NOMO-1 treated with dmso at 0.1 percent for 144 hours (cell line): ENCODE data around the gene ZNF771.
A peak's percentile ranks its signal among the peaks of the same experiment; 100 is the strongest.
"Not testable (repeated sequence)": the region's sequence is repeated elsewhere in the genome, so short reads cannot be mapped to it uniquely, and the experiment has no call there.

Experiments used
- DNase-seq: peaks from one replicate; lab custom pipeline; 2025; ENCODE audit not compliant: unreplicated experiment; lab: John Stamatoyannopoulos, UW

The ZNF771 gene

DNA sequence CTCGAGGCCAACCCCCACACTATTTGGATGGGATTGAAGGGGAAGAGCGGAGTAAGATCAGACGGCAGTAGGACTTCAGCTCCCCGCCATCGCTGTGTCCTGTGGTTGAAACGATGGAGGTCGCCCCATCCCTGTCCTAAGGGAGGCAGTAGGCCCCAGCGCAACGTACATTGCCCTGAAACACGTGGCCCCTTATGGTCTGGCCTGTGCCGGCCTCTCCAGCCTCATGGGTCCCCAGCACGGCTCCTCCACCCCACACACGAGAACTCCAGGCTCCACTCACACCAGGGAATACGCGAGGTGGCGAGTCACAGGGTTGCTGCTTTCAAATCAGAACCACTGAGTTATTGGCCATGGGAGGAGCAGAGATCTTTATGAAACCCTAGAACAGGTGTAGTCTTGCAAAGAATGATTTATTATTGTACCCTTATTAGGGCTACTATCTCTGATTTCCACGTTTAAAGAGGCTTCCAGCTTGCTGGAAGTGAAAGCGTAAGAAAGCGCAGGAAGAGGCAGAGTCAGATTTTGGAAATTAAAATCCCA lies 23.1 kb downstream of the ZNF771 start:
- DNase-seq: peak; percentile 74

DNA sequence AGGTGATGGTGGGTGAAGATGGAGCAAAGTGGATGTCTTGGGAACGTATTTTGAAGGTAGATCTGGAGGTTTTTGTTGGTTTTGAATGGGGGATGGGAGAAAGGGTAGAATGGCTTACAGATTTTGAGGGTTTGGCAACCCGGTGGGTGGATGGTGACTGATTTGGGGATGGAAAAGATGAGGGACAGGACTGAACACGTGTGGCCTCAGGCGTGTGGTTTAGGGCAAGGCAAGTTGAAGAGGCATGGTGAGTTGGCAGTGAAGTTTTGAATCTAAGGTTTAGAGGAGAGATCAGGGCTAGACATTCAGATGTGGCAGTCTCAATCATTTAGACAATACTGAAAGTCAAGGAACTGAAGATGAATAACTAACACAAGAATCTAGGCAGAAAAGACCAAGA lies 27.4 kb downstream of the ZNF771 start:
- DNase-seq: no peak

DNA sequence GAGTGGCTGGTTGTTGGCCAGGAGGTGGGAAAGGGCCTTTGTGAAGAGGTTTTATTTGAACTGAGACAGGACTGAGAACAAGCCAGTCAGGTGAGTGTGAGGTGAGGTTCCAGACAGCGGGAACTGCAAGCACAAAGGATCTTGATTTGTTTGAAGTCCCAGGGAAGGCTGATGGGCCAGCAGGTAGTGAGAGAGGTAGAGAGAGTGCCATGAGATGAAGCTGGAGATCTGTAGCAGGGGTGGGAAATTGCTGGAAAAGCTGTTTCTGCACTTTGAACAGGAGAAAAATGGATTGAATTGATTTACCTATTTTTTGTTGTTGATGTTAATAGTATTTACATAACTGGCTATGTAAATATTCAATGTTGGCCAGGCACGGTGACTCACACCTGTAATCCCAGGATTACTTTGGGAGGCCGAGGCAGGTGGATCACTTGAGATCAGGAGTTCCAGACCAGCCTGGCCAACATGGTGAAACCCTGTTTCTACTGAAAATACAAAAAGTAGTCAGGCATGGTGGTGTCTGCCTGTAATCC lies 30.2 kb downstream of the ZNF771 start:
- DNase-seq: no peak

DNA sequence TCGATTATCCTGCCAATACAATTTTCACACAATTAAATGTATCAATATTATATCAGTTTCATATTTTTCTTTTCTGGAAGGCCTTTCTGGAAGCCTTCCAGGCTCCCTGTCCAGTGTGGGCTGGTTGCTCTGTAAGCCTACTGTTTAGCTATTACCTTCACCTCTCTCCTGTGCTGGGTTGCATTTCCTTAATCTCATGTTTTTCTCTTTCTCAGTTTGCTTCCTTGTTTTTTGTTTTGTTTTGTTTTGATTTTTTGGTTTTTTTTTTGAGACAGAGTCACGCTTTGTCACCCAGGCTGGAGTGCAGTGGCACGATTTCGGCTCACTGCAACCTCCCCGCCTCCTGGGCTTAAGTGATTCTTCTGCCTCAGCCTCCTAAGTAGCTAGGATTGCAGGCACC lies 31.4 kb downstream of the ZNF771 start:
- no peak for DNase-seq

DNA sequence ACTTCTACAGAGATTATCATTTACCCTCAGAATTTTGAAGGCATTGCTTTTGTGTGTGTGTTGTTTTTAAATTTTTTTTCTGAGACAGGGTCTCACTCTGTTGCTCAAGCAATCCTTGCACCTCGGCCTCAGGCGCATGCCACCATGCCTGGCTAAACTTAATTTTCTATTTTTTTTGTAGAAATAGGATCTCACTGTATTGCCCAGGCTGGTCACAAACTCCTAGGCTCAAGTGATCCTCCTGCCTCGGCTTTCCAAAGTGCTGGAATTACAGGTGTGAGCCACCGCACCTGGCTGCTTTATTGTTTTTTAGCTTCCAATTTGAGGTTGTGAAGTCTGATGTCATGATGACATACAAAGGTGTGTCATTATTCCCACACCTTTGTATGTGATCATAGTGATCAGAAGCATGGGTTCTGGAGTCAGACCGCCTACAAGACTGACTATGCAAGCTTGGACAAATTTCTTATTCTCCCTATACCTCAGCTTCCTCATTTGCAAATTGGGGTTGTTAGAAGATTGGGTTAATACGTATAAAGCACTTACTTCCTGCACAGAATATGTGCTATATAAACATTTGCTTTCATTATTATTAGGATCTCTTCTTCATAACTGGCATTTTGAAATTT lies 32.4 kb downstream of the ZNF771 start:
- no peak for DNase-seq

DNA sequence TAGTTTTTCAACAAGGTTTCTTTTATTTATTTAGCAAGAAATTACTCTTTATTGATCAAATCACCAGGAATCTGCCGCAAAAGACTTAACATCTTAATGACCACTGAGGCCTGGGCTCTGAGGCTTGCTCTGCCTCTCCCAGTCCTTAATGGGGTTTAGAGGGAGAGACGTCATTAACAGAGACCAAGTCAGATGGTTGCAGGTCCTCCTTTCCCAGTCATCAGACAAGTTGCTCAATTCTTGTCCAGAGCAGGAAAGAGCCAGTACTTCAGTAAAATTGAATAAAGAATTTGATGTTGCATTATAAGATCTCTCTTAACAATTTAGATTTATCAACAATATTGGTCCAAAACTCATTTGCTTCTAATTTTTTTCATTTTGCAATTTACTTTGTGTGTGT lies 36.2 kb downstream of the ZNF771 start:
- DNase-seq: no peak

DNA sequence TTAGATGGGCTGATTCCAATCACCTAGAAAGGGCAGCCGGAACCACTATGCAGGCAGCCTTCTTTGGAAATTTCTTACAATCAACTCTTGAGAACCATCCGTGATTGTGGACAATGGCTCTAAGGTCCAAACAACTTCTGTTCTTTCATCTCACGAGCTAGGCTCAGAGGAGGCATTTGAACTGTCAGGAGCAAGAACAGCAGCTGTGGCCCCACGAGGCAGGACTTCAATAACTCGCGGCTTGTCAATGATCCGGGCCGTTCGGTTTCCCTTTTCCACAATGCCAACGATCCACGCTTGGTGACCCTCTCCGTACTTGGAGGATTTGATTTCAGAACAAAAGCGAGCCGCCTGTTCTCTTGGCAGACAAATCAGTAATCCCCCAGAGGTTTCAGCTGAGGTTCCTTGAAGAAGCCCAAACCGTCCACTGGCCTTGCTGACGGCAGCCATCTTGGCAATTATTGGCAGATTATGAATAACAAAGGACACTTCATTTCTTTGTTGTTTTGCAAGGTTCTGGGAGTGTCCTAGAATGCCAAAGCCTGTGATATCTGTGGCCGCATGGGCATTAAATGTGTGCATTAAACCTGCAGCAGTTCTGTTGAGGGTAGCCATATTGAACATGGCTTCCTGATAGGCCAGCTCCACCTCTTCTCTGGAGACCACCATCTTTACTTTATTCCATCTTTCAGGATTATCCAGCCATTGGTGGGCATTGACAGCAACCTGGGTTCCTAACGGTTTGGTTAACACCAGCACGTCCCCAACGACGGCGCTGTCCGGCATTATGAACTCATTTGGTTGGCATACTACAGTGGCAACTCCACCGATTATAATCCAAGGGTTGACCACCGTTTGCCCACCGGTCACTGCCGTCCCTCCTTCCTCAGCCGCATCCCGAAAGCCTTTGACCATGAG lies 37.1 kb downstream of the ZNF771 start:
- DNase-seq: no peak

DNA sequence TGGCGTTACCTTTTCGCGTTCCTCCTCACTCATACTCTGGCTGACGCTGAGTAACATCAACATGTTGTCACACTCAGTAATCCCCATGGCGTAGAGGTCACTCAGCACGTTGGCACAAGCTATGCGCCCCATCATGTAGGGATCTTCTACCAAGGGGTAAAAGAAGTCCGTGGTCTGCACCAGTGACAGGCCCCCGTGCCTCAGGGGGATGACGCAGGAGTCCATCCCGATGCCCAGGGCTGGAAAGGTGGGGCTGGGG lies 37.7 kb downstream of the ZNF771 start:
- no peak for DNase-seq

DNA sequence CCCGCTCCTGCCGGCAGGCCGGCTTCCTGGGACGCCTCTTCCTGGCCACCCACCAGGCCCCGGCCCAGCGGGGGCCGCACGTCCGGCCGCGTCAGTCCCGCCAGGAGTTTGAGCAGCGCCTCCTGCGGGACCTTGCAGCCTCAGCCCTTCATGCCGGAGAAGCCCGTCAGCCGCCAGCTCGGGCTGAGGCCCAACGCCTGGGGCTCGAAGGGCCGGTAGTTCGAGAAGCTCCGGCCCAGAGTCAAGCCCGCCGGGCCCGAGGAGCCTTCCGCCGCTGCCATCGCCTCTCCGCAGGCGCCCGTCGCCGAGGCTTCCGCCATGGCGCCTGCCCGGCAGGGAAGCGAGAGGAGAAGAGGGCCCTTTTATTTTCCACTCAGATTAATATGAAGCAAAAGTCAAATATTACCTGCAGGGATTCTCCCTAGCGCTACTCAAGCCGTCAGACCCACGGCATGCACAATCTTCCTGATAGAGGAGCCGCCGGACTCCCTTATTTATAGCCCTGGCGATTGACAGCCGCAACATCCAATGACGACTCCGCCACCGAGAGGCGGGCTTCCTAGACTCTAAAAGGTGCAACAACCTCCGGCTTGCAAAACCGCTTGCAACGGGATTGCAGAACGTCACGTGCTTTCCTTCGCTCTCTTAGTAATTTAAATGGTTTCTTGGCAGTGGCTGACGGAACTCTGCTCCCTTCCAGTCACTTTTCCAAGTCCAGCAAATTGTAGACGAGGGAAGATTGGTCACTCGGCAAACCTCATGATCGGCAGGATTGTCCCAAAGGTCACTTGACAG lies 38.2 kb downstream of the ZNF771 start, which contains the start of gene SEPHS2:
SEPHS2 (minus strand) TSS at position 467 of the 795 bp plus-strand sequence; CDS start at position 320, 147 bp downstream.
- peak; percentile 98 for DNase-seq

DNA sequence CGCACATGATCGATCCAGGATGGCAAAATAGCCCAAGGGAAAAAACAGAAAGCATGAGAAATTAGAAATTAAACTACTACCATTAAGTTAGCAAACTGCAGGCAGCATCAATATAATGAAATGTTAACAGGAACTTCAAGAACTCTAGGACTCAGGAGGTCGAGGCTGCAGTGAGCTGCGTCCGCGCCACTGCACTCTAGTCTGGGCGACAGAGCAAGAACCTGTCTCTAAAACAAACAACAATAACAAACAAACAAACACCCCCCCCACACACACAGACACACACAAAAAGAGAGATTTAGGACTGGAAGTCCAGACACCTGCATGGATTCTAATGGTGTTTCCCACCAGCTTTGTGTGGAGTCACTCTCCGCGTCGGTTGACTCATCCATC lies 38.8 kb downstream of the ZNF771 start:
- DNase-seq: no peak

DNA sequence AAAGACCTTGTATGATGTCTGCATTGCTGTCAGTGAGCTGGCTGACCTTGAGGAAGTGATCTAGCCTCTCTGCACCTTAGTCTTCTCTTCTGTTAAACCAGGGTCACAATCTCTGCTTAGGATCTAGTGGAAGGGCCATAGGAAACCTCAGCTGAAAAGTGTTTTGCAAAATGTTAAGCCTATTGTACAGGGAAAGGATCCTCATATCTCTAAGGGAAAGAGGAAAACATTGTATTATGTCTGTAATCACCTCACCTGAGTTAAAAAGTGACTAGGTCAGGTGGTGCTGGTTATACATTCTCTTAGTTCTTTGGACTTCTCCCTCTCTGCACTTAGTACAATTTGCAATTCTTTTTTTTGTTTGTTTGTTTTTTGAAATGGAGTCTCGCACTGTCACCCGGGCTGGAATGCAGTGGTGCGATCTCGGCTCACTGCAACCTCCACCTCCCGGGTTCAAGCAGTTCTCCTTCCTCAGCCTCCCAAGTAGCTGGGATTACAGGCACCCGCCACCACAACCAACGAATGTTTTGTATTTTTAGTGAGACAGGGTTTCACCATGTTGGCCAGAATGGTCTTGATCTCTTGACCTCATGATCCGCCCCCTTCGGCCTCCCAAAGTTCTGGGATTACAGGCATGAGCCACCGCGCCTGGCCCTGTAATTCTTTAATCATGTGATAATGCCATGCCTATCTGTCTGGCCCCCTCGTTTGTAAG lies 40.3 kb downstream of the ZNF771 start:
- no peak for DNase-seq

DNA sequence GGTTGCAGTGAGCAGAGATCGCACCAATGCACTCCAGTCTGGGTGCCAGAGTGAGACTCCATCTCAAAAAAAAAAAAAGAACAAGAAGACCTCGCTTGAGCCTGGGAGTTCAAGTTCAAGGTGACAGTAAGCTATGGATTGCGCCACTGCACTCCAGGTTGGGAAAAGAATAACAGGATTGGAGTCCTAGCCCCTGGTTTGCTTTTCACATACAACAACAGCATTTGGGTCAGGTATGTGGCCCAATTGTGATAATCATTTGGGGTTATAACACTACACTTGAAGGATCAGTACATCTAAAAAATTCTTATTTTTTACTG lies 41.7 kb downstream of the ZNF771 start:
- DNase-seq: no peak

DNA sequence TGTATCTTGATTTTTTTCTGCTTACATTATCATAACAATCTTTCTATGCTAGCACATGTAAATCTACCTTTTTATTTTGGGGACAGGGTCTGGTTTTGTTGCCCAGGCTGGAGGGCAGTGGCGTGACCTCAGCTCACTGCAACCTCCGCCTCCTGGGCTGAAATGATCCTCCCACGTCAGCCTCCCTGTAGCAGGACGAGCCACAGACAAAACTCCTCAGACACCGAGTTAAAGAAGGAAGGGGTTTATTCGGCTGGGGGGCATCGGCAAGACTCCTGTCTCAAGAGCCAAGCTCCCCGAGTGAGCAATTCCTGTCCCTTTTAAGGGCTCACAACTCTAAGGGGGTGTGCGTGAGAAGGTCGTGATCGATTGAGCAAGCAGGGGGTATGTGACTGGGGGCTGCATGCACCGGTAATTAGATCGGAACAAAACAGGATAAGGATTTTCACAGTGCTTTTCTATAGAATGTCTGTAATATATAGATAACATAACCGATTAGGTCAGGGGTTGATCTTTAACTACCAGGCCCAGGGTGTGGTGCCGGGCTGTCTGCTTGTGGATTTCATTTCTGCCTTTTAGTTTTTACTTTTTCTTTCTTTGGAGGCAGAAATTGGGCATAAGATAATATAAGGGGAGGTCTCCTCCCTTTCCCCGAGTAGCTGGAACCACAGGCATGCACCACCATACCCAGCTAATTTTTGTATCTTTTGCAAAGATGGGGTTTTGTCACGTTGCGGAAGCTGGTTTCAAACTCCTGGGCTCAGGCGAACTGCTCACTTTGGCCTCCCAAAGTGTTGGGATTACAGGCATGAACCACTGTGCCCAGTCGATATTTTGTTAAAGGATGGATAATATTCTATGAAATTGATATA lies 45.5 kb downstream of the ZNF771 start:
- not testable (repeated sequence) for DNase-seq

DNA sequence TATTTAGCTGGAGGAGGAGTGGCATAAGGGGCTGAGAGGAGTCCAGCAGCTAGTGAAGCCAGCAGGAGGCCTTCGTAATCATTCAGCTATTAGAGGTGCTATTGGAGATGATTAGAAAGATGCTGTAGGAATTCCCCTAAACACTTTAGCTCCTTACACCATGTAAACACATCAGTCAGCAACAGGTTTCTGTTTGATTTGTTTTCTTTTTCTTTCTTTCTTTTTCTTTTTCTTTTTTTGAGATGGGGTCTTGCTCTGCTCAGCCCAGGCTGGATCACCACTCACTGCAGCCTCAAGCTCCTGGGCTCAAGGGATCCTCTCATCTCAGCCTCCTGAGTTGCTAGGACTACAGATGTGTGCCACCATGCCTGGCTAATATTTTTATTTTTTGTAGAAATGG lies 48.9 kb downstream of the ZNF771 start:
- no peak for DNase-seq

DNA sequence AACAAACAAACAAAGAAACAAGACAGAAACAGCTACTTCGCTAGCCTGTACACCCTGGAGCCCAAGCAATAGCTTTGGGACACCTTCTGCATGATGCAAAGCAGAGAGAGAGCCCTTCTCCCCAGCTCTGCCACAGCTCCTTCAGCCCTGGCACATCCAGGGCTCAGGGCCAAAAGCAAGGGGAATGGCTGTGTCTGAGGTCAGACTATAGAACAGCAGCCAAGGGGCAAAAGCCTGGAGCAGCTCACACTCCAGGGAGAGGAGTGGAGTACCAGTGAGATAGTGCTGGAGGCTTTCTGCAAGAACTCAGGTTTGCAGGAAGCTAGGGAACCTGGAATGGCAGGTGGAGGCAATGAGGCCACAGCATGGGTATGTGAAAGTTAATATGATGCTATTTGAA lies 49.9 kb downstream of the ZNF771 start:
- DNase-seq: no peak

DNA sequence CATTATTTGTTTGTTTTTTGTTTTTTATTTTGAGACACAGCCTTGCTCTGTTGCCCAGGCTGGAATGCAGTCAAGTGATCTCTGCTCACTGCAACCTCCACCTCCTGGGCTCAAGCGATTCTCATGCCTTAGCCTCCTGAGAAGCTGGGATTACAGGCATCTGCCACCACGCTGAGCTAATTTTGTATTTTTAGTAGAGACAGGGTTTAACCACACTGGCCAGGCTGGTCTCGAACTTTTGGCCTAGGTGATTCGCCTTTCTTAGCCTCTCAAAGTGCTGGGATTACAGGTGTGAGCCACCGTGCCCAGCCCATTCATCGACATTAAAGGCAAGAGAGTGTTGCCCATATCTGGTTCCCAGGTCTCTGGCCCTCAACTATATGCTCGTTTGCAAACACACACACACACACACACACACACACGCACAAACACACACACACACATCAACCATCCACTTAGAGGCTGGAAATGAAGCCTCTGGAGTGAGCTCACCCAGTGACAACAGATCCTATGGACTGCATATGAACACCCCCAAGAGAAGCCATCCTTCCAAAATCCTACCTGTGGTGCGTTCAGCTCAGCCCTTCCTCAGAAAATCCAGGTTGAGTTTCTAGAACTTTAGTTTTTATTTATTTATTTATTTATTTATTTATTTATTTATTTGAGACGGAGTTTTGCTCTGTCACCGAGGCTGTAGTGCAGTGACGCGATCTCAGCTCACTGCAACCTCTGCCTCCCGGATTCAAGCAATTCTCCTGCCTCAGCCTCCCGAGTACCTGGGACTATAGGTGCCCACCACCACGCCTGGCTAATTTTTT lies 50.5 kb downstream of the ZNF771 start:
- no peak for DNase-seq

DNA sequence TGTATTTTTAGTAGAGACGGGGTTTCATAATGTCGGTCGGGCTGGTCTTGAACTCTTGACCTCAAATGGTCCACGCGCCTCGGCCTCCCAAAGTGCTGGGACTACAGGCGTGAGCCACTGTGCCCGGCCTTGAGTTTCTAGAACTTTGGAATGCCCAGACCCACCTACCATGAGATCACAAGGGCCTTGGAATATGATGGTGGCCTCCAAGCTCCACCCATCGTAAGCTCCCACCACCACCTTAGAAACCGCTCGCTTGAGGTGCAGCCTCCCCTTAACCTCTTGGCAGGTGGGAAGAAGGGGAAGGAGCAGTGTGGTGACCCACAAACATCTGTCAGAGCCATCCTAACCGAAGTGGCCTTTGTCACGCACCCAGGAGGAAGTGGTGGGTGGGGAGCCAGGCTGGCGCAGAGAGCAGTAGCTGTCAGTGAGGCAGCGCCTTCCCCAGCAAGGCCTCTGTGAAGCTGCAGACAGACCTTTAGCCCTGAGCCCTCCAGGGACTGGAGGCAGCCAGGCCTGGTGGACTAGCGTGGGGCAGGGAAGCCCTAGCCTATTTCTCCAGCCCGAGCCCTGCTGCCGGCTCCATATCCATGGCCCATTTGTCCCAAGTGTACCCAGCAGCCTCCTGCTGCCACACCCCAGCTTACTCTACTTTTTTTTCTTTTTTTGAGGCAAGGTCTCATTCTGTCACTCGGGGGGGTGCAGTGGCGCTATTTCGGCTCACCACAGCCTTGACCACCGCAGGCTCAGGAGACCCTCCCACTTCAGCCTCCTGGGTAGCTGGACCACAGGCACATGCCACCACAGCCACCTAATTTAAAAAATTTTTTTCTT lies 51.4 kb downstream of the ZNF771 start:
- DNase-seq: peak; percentile 97

DNA sequence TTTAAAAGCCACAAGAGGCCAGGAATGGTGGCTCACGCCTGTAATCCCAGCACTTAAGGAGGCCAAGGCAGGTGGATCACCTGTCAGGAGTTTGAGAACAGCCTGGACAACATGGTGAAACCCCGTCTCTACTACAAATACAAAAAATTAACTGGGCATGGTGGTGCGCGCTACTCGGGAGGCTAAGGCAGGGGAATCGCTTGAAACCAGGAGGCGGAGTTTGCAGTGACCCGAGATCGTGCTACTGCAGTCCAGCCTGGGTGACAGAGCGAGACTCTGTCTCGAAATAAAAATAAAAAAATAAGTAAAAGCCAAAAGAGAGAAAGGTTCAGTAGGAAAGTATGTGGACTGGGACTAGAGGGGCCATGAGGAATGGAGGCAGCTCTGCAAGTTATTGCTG lies 52.0 kb downstream of the ZNF771 start:
- DNase-seq: no peak
